AG09319 (cell line): ENCODE results near the gene FBLIM1.

Experiments
- DNase-seq: peaks from one replicate; pipeline ENCODE4 v3.0.0-alpha.2; 2010; ENCODE audit warnings: low read depth; ENCODE audit errors: extremely low read depth
- CTCF ChIP-seq: IDR thresholded peaks from 2 replicates; pipeline ENCODE4 v1.5.1; 2011; ENCODE audit warnings: low read depth, mild to moderate bottlenecking, inconsistent platforms, low read length, moderate library complexity

The FBLIM1 gene

GRCh38 chr1:15726508-15726907, 32.1 kb upstream of the FBLIM1 start:
- no peak for DNase-seq
- TF ChIP-seq CTCF: no peak

- no peak for DNase-seq
- no peak for TF ChIP-seq CTCF
These were observed 31.6 kb upstream of the FBLIM1 start for GRCh38 chr1:15727021-15727420.

- DNase-seq: no peak
- TF ChIP-seq CTCF: no peak
These were observed 31.2 kb upstream of the FBLIM1 start for GRCh38 chr1:15727424-15727823.

GRCh38 chr1:15727866-15728534, 30.6 kb upstream of the FBLIM1 start:
- no peak for TF ChIP-seq CTCF

GRCh38 chr1:15728937-15729657, 29.5 kb upstream of the FBLIM1 start:
- no peak for TF ChIP-seq CTCF
- DNase-seq: no peak

More at GRCh38 chr1:15727866-15728534, 30.6 kb upstream of the FBLIM1 start:
- no peak for DNase-seq

- DNase-seq: no peak
- no peak for TF ChIP-seq CTCF
These were observed 28.2 kb upstream of the FBLIM1 start for GRCh38 chr1:15730423-15730822.

- no peak for TF ChIP-seq CTCF
- no peak for DNase-seq
These were observed 27.7 kb upstream of the FBLIM1 start for GRCh38 chr1:15730936-15731335.
